Activated T-cell treated with anti-CD3 and anti-CD28 coated beads, Interleukin-2, amount 50 U/mL, for 24 hours (primary cell): ENCODE measurements around the gene ARID3A.

Experiments used
- DNase-seq: peaks from one replicate; pipeline ENCODE4 v3.0.0-alpha.2; 2020
- H3K27ac Mint-ChIP-seq: 2 replicates; pipeline ENCODE4 v1.8.0; 2020; ENCODE audit warnings: mild to moderate bottlenecking, mixed read lengths
- H3K27me3 Mint-ChIP-seq: 2 replicates; pipeline ENCODE4 v1.8.0; 2020; ENCODE audit warnings: mixed read lengths
- H3K36me3 Mint-ChIP-seq: 2 replicates; pipeline ENCODE4 v1.8.0; 2020; ENCODE audit warnings: low read depth, mixed read lengths
- H3K4me1 Mint-ChIP-seq: 2 replicates; pipeline ENCODE4 v1.8.0; 2020; ENCODE audit warnings: low read depth, mixed read lengths
- H3K4me3 Mint-ChIP-seq: 2 replicates; pipeline ENCODE4 v1.8.0; 2020; ENCODE audit warnings: mild to moderate bottlenecking, moderate library complexity, mixed read lengths
- H3K9me3 Mint-ChIP-seq: 2 replicates; pipeline ENCODE4 v1.8.0; 2020; ENCODE audit warnings: mixed read lengths

The ARID3A gene

DNA sequence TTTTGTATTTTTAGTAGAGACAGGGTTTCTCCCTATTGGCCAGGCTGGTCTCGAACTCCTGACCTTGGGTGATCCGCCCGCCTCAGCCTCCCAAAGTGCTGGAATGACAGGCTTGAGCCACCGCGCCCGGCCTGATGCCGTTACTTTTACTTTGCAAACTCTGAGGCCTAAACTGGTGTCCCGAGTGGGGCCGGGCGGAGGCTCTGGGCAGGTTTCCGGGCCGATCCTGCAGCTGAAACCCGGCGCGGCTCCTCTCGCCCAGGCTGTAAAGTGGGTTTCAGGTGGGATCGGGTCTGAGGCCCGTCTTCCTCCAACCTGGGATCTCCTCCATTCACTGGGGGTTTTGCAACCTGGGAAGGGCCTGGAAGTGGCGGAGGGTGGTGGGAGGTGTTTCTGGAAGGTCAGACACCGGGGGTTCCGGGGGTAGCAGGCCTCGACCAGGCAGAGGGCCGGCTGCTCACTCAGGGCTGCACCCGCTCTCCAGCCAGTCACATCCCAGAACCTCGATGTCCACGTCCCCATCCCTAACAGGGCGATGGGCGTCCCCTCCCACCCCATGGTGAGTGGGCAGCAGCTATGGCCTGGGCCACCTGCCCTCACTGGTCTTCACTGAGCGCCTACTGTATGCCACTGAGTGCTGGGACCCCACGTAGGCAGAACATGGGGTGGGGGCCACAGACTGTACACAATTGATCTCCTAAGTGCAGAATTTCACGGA is 37.0 kb downstream of the ARID3A start:
- Mint-ChIP-seq H3K4me1 (peaks cover 6% of the 10 kb centered on the region), H3K27ac (no peak overlapping the region), H3K36me3 (peaks cover 18% of the 10 kb centered on the region), H3K4me3 (no peak overlapping the region), H3K27me3 (no peaks in the 10 kb centered on the region), H3K9me3 (peaks cover 2% of the 10 kb centered on the region)
- DNase-seq, result no peak

DNA sequence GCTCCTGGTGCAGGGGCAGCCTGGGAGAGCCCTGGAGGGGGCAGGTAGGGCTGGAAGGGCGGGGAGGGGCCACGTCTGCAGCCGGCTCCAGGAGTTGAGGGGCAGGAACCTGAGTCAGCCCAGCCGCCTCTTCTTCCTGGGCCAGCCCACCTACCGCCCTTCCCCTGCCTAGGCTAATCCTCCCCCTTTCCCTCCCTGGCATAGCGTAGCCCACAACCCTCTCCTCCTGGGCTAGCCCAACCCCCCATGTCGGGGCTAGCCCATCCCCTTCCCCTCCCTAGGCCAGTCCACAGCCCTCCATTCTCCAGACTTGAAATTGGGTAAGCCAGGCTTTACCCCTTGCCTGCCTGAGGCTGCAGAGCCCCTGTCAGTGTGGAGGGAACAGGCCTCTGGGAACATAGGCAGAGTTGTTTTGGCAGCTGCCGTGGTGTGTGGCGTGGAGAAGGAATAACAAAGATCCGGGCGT is 37.7 kb downstream of the ARID3A start:
- peaks cover 2% of the 10 kb centered on the region for H3K9me3 Mint-ChIP-seq
- no peaks in the 10 kb centered on the region for H3K27me3 Mint-ChIP-seq
- no peak overlapping the region for H3K4me3 Mint-ChIP-seq
- H3K27ac Mint-ChIP-seq, result no peak overlapping the region
- DNase-seq, result no peak
- H3K36me3 Mint-ChIP-seq, result peaks cover 22% of the 10 kb centered on the region
- peaks cover 5% of the 10 kb centered on the region for H3K4me1 Mint-ChIP-seq

DNA sequence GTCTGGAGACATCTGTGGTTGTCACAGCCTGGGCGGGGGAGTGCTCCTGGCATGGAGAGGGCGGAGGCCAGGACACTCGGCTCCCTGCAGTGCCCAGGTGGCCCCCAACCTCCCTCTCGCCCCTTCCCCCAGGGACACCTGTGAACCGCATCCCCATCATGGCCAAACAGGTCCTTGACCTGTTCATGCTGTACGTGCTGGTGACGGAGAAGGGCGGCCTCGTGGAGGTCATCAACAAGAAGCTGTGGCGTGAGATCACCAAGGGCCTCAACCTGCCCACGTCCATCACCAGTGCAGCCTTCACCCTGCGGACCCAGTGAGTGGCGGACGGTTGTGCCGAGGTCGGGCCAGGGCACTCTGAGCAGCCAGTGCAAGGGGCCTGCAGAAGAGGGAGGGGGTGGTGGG is 38.3 kb downstream of the ARID3A start:
- H3K4me1 Mint-ChIP-seq, result peaks cover 1% of the 10 kb centered on the region

DNA sequence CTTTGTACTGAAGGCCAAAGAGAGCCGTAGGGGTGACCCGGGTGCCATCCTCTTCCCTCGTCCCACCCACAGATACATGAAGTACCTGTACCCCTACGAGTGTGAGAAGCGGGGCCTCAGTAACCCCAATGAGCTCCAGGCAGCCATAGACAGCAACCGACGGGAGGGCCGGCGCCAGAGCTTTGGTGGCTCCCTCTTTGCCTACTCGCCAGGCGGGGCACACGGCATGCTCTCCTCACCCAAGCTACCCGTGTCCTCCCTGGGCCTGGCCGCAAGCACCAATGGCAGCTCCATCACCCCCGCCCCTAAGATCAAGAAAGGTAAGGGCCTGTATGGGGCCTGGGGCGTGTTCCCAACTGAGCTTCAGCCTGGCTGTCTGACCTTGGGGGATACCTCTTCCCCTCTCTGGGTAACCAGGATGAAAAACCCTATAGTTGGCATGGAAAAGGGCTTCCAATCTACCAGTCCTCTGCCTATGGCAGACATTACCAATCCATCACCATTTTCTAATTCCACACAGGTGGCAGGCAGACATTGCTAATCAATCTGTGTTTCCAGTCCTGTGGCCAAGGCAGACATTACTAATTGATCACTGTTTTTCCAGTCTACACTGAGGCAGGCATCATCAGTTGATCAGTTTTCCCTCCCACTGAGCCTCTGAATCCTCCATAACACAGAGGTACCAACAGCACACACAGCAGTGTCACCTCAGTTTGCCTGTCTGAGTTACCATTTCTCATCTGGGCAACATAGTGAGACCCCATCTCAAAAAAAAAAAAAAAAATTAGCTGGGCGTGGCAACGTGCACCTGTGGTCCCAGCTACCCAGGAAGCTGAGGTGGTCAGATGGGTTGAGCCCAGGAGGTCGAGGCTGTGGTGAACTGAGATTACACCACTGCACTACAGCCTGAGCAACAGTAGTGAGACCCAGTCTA is 39.2 kb downstream of the ARID3A start:
- H3K4me1 Mint-ChIP-seq, result no peaks in the 10 kb centered on the region
- peaks cover 2% of the 10 kb centered on the region for H3K9me3 Mint-ChIP-seq
- H3K4me3 Mint-ChIP-seq, result no peak overlapping the region
- DNase-seq, result no peak
- H3K27ac Mint-ChIP-seq, result no peak overlapping the region
- peaks cover 25% of the 10 kb centered on the region for H3K36me3 Mint-ChIP-seq
- no peaks in the 10 kb centered on the region for H3K27me3 Mint-ChIP-seq

More for the DNA sequence above, 38.3 kb downstream of the ARID3A start:
- Mint-ChIP-seq H3K4me3 (no peak overlapping the region), H3K27ac (no peak overlapping the region), H3K9me3 (peaks cover 2% of the 10 kb centered on the region), H3K27me3 (no peaks in the 10 kb centered on the region), H3K36me3 (peaks cover 25% of the 10 kb centered on the region)
- no peak for DNase-seq

DNA sequence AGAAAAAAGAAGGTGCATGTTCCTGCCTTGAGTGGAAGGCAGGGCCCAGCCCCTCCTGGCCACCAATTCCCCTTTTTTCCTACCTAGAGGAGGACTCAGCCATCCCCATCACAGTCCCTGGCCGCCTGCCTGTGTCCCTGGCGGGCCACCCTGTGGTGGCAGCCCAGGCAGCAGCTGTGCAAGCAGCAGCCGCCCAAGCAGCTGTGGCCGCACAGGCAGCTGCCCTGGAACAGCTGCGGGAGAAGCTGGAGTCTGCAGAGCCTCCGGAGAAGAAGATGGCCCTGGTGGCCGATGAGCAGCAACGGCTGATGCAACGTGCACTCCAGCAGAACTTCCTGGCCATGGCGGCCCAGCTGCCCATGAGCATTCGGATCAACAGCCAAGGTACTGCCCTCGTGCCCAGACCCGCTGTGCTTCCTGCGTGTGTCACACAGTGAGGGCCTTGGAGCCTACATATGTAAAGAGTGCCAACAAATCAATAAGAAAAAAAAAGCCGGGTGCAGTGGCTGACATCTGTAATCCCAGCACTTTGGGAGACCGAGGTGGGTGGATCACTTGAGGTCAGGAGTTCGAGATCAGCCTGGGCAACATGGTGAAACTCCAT is 40.8 kb downstream of the ARID3A start:
- Mint-ChIP-seq H3K4me1 (no peaks in the 10 kb centered on the region), H3K27ac (no peak overlapping the region), H3K9me3 (peaks cover 7% of the 10 kb centered on the region), H3K27me3 (no peaks in the 10 kb centered on the region), H3K36me3 (peaks cover 37% of the 10 kb centered on the region), H3K4me3 (no peak overlapping the region)
- DNase-seq, result no peak

DNA sequence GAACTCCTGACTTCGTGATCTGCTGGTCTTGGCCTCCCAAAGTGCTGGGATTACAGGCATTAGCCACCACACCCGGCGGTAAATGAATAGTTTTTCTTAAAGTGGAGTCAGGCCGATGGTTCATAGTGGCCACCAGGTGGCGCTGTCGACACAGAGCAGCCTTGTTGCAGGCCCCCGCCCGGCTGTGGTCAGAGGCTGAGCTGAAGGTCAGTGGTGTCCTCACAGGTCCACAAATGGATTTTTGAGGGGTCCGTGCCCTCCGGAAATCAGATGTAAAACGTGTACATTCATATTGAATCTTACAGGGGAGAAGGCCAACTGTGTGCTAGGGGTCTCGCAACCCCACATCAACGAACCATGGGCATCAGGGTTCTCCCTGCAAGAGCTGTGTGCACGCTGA is 44.9 kb downstream of the ARID3A start:
- H3K4me1 Mint-ChIP-seq, result no peaks in the 10 kb centered on the region
- peaks cover 36% of the 10 kb centered on the region for H3K36me3 Mint-ChIP-seq
- H3K27me3 Mint-ChIP-seq, result no peaks in the 10 kb centered on the region
- peak overlapping the region; percentile 26 for H3K27ac Mint-ChIP-seq
- no peak overlapping the region for H3K4me3 Mint-ChIP-seq
- no peak for DNase-seq
- peaks cover 5% of the 10 kb centered on the region for H3K9me3 Mint-ChIP-seq

DNA sequence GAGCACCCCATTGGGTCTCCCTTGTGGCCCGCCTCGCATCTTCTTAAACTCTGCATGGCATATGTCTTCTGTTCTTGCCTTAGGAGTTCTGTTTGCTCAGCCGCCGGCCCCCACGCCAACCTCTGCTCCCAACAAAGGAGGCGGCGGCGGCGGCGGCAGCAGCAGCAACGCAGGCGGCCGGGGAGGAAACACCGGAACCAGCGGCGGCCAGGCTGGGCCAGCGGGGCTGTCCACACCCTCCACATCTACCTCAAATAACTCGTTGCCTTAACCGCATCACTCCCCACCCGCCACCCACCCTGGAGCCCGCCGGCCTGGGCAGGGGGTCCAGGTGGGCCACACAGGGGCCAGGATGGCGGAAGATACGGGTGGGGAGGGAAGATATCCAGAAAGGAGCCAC is 46.0 kb downstream of the ARID3A start:
- H3K4me3 Mint-ChIP-seq, result no peak overlapping the region
- H3K27me3 Mint-ChIP-seq, result no peaks in the 10 kb centered on the region
- H3K27ac Mint-ChIP-seq, result no peak overlapping the region
- no peak for DNase-seq
- peaks cover 5% of the 10 kb centered on the region for H3K9me3 Mint-ChIP-seq
- H3K36me3 Mint-ChIP-seq, result peaks cover 32% of the 10 kb centered on the region
- no peaks in the 10 kb centered on the region for H3K4me1 Mint-ChIP-seq

DNA sequence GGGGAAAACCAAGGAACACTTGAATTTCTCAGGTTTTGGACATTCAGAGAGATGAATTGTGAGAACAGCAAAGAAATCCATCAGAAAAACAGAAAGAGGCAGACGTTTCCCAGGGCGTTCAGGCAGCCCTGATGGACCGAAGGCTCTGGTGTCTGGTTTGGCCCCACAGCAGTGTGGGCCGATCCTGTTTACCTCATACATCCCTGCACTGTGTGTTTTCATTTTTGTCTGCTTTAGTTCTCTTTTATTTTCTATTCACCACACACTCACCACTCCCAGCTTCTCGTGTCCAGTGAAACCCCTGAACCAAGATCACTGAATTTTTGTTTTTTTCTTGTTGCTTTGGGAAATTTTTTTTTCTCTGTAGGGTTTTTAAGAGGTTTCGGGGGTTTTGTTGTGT is 46.4 kb downstream of the ARID3A start:
- Mint-ChIP-seq H3K36me3 (peaks cover 28% of the 10 kb centered on the region), H3K4me1 (no peaks in the 10 kb centered on the region), H3K4me3 (no peak overlapping the region), H3K27me3 (no peaks in the 10 kb centered on the region), H3K27ac (no peak overlapping the region), H3K9me3 (peaks cover 5% of the 10 kb centered on the region)
- no peak for DNase-seq

DNA sequence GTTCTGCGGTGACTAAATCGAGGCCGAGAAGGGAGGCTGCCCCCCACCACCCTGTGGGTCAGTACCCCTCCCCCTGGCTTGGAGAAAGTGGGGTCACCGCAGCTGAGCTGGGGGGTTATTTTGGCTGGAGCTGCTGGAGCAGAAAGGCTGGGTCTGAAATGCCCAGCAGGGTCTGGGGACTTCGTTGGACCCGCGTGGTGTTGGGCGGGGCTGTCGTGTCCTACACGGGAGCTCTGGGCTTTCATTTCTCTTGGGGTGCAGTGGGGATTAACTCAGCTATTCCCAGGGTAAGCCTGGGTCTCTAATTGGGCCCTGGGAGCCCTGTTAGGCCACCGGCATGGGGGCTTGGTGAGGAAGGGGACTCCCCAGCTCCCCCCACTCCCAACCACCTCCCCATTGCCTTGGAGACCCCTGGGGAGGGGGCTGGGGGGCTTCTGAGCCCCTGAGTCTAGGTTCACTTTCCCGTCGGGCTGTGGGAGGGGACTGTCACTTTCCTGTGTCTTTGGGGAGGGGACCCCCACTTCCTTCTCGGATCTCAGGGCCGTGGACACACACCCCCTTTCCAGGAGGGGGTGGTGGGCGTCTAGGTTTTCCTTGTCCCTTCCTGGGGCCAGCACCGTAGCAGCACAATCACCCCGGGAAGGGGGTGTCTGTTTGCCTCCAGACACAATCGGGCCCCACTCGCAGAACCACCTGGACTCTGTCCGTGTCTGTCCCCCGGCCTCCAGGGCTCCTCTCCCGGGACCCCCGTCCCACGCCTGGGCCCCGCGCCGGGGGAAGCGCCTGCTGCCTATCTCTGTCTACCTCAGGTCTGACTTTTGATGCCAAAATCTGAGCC is 48.1 kb downstream of the ARID3A start:
- H3K4me3 Mint-ChIP-seq, result no peak overlapping the region
- H3K27me3 Mint-ChIP-seq, result no peaks in the 10 kb centered on the region
- H3K4me1 Mint-ChIP-seq, result no peaks in the 10 kb centered on the region
- no peak for DNase-seq
- peaks cover 18% of the 10 kb centered on the region for H3K36me3 Mint-ChIP-seq
- no peak overlapping the region for H3K27ac Mint-ChIP-seq
- H3K9me3 Mint-ChIP-seq, result peaks cover 5% of the 10 kb centered on the region

DNA sequence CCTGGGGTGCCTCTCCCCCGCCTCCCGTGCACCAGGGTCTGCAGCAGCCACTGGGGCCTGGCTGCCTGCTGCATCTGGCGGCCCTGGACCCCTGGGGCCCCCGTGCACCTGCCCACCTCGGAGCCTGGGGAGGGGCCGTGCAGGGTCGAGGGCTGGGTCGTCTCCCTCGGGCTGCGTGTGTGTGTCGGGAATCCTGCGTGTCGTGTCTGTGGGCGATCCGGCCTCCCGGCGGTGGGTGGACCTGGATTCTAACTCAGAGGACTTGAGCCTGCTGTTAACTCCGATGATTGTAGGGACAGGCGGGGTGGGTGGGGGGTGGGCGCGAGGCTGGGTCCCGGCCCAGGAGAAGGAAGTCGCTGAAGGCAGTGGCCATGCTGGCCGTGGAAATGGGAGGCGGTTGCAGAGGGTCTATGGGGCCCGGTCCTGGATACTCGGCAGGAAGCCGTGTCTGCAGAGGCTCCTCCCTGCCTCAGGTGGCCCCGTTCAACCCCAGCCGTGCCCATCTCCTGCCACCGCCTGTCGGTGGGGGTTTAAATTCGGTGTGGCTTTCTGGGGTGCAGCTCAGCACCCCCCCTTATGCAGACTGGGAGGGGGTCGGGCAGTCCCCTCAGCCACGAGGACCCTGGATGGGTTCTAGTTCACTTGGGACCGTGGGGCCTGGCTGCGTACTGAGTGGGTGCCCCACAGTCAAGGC is 48.9 kb downstream of the ARID3A start:
- Mint-ChIP-seq H3K27ac (no peak overlapping the region), H3K4me3 (no peak overlapping the region), H3K4me1 (no peaks in the 10 kb centered on the region), H3K27me3 (no peaks in the 10 kb centered on the region), H3K9me3 (peaks cover 5% of the 10 kb centered on the region), H3K36me3 (peaks cover 18% of the 10 kb centered on the region)
- DNase-seq, result no peak

DNA sequence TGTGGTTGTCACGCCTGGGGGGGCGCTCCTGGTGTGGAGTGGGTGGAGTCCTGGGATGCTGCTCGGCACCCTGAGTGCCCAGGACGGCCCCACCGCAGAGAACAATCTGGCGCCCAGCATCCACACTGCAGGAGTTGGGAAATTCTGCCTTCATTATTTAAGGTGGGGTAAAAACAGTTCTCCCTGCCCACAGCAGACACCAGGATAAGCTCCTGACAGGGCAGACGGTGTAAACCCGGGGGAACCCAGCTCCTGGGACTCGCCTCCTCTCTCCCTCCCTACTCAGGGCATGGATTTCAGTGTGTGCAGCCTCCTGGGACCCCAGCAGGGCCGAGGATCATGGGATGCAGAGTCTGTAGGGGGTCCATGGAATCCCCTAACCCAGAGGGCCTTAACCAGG is 50.6 kb downstream of the ARID3A start:
- Mint-ChIP-seq H3K27me3 (no peaks in the 10 kb centered on the region), H3K36me3 (peaks cover 7% of the 10 kb centered on the region), H3K27ac (peak overlapping the region; percentile 22), H3K4me1 (no peaks in the 10 kb centered on the region), H3K9me3 (no peaks in the 10 kb centered on the region), H3K4me3 (no peak overlapping the region)
- no peak for DNase-seq

DNA sequence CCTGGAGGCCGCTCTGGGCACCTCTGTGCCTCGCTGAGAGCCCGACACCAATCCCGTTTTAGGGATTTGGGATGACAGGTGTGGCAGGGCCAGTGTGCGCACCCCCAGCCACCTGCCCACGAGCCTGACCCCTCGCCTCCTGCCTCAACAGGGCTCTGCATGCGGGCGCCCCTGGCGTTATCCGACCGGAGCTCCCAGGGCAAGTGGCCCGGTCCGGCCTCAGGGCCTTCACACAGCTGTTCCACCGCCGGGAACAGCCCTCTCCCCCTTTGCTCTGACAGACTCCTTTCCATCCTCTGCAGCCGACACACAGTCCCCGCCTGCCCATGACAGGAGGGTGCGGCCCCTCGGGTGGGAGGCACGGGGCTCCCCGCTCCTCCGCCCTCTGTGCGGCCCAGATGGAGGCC is 51.2 kb downstream of the ARID3A start:
- H3K4me3 Mint-ChIP-seq, result no peak overlapping the region
- H3K4me1 Mint-ChIP-seq, result no peaks in the 10 kb centered on the region
- no peak overlapping the region for H3K27ac Mint-ChIP-seq
- no peak for DNase-seq
- H3K36me3 Mint-ChIP-seq, result peaks cover 4% of the 10 kb centered on the region
- H3K27me3 Mint-ChIP-seq, result no peaks in the 10 kb centered on the region
- H3K9me3 Mint-ChIP-seq, result no peaks in the 10 kb centered on the region

DNA sequence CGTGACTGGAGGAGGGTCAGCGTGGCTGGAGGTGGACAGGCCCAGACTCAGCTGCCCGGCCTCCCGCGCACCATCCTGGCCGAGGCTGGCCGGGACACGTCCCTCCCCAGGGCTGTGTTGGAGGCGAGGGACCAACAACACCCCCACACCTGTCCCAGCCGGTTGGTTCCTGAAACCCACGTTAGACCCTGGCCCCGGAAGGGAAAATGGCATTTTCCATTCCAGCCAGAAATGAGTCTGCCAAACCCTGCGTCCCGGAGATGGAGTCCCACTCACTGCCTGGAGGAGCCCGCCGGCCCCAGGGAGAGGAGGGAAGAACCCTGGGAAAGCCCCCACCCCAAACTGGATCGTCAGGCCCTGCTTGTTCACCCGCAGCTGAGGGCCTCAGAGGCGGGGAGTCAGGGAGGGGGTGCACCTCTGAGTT is 53.5 kb downstream of the ARID3A start:
- peaks cover 2% of the 10 kb centered on the region for H3K36me3 Mint-ChIP-seq
- H3K27ac Mint-ChIP-seq, result no peak overlapping the region
- no peak for DNase-seq
- peaks cover 4% of the 10 kb centered on the region for H3K4me1 Mint-ChIP-seq
- no peak overlapping the region for H3K4me3 Mint-ChIP-seq
- no peaks in the 10 kb centered on the region for H3K27me3 Mint-ChIP-seq
- H3K9me3 Mint-ChIP-seq, result no peaks in the 10 kb centered on the region
